ENCODE results near the gene ANKS1B.

ANKS1B gene

GRCh38 chr12:98837134-98837752 lies 1147.5 kb downstream of the ANKS1B start:
- peak; percentile 65 for DNase-seq

DNA sequence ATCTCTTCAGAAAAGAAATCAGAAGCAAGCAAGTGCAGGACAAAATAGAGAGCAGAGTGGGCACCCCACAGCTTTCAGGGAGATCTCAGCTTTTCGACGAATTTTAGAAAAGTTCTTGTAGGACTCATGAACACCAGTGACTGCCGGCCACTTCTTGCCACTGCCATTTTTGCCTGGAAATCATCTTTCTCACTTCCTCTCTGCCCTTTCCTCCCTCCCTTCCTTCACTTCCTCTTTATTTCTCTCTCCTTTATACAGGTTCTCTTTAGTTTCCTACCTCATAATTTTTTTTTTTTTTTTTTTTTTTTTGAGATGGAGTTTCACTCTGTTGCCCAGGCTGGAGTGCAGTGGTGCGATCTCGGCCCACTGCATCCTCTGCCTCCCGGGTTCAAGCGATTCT lies 1154.1 kb downstream of the ANKS1B start:
- DNase-seq, result no peak

- DNase-seq, result no peak
Measured at GRCh38 chr12:98828802-98829600, 1155.7 kb downstream of the ANKS1B start.

DNA sequence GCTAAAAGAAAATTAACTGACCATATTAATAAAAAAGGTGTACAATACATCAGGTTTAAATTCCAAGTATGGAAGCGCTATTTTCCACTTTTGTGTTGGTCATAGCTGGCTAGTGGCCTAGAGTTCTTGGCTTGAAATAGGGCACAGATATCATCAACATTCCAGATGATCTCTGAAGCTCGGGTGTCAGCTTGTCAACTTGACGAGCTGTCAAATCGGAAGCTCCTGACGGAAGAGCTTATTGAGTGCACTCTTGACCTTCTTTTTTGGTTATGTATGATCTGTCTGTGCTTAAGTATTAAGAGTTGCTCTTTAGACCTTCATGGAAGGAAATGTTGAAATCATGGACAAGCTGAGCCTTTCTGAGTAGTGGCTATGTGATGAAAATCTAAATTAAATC lies 1161.7 kb downstream of the ANKS1B start:
- peak; percentile 18 for DNase-seq

DNA sequence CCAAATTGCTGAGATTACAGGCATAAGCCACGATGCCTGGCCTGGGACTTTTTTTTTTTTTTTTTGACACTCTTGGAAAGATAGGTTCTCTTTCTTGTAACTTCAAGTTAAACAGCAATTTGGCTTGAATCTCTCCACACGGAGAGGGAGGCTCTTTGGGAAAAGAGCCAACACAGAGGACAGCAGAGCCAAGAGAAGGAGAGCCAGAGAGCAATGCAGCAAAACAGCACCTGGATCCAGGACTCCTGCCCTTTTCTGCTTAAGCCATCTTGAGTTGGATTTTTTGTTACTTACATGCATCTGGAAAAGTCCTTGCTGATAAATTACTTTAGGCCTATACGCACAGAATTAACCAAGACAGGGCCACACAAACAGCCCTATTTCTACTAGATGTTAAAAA lies 1162.9 kb downstream of the ANKS1B start:
- DNase-seq, result peak; percentile 18

- no peak for DNase-seq
Measured at GRCh38 chr12:98821232-98821631, 1163.5 kb downstream of the ANKS1B start.

DNA sequence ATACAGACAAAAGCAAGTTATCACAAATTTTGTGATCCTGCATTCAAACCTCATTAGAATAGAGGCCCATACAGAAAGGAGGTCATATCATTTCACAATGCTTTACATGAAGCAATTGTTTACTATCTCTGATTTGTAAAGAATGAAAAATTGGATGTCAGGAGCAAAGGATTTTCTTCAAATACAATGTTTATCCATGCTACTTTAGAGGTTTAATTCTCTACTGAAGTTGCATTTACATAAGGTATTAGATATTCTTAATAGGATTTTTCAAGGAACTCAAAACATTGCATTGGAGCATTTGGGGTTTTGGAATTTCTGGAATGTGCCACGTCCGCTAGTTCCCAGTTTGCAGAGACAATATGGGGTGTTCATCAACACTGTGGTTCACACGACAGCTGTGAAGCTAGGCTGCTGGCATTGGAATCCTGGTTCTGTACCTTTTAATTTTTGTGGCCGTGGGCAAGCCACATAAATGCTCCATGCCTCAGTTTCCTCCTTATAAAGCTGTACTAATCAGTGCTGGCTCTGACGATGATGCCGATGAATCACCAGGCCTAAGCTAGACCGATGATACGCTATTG lies 1164.8 kb downstream of the ANKS1B start:
- DNase-seq, result peak; percentile 48

GRCh38 chr12:98819071-98819470 lies 1165.7 kb downstream of the ANKS1B start:
- DNase-seq, result no peak

DNA sequence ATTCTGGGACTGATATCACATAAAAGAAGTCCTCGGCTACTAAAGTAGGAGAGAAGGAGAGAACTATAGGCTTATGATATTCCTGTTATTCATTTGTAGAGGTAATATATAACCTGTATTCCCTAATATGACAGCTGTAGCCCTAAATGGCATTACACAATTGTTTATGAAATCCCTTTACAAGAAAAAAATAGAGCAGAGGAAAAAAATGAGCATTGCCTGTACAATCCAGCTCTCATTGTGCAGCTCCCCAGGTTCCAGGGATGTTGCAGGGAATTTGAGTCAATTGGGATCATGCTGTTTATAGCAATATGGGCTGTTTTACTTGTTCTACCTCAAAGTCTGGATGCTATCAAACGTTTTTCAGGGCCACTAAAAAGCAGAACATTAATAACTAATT lies 1166.5 kb downstream of the ANKS1B start:
- no peak for DNase-seq

- no peak for DNase-seq
Measured at GRCh38 chr12:98817742-98818141, 1167.0 kb downstream of the ANKS1B start.

- no peak for DNase-seq
Measured at GRCh38 chr12:98816720-98817119, 1168.0 kb downstream of the ANKS1B start.

DNA sequence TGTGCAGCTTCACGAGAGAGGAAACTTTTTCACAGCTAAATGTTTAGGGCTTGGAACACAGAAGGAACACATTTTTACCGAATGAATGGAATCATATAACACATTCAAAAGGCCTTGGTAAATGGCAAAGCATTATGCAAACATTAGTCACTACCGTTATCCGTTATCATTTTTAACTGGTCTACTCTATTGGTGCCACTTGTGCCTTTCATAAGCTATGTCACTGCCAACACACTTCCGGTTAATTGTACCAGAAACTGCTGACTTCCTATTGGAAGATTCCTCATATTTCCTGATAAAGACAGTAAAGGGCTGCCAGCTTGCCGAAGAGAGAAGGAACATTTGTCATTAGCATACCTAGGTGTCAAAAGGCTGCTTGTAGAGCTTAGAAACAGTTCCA lies 1170.5 kb downstream of the ANKS1B start:
- DNase-seq, result no peak

DNA sequence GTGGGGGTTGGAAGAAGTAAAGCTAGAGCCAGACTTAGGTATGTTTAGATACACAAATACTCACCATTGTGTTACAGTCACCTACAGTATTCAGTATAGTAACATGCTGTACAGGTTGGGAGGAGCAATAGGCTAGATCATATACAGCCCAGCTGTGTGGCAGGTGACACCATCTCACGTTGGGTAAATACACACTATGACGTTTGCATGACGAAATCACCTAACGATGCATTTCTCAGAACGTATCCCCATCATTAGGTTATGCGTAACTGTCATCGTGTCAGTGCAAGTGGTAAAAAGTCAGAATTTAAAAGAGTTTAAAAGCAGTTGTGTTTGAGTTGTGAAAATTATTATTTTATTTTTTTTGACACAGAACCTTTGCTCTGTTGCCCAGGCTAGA lies 1172.5 kb downstream of the ANKS1B start:
- DNase-seq, result no peak

- DNase-seq, result no peak
Measured at GRCh38 chr12:98808243-98808875, 1176.4 kb downstream of the ANKS1B start.

- DNase-seq, result no peak
Measured at GRCh38 chr12:98807187-98807586, 1177.5 kb downstream of the ANKS1B start.

GRCh38 chr12:98803468-98804209 lies 1181.1 kb downstream of the ANKS1B start:
- DNase-seq, result no peak

DNA sequence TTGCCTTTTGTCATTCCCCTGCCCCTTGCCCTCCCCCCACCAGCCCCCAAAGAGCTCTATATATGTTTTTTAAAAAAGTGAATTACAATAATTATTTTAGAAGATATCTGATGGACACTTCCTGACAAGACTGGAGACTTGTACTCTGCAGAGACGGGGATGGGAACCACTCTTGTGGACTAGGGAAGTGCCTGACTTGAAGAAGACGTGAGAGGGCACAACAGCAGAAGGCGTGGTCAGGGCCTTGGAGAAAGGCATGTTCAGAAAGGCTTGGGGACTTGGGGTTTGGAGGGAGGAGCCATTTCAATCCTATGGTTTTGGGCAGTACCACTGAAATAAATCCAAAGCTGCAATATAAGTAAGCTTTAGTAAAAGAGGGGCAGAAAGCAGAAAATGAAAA lies 1184.9 kb downstream of the ANKS1B start:
- no peak for DNase-seq

DNA sequence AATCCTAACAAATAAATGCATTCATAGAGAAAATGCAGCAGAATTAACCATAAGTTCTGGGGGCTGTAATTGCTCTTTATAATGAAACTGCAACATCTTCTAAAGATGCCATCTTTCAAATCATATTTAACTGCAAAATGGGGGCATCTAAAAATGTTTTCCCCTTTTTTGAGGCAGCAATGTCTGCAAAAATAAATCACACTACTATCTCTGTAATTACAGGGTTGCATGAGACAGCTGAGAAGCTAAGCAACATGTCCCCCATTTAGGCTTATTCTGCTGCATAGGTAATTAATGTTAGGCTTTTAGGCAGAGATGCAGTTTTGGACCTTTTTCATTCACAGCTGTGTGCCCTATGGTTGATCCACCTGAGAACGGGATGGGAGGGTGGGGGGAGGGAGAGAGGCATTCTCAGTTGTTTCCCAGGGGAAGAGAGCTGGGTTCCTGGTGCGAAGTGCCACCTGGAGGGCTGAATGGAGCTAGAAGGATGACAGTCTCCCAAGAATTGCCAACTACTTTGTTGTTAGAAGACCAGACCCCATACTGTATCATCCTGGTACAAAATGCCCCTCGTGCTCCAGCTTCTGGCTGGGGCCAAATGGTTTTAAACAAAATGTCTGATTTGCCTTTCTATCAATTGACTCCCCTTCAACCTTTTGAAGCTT lies 1185.5 kb downstream of the ANKS1B start:
- DNase-seq, result no peak

DNA sequence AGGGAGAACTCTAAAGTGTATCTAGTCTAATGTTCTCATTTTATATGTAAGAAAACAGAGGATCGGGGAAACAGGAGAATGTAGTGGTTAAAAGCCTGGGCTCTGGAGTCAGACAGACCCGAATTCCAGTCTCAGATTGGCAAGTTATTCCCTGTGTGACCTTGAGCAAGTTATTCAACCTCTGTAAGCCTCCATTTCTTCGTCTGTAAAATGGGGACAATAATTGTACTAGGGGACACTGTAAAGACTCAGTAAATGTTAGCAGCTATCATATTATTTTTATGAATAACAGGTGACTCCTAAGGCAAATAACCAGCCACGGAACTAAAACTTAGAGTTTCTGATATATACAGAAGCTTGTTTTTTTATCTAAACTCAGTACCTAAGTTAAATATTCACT lies 1187.5 kb downstream of the ANKS1B start:
- no peak for DNase-seq

GRCh38 chr12:98796745-98797144 lies 1188.0 kb downstream of the ANKS1B start:
- no peak for DNase-seq

GRCh38 chr12:98793121-98793520 lies 1191.6 kb downstream of the ANKS1B start:
- no peak for DNase-seq

DNA sequence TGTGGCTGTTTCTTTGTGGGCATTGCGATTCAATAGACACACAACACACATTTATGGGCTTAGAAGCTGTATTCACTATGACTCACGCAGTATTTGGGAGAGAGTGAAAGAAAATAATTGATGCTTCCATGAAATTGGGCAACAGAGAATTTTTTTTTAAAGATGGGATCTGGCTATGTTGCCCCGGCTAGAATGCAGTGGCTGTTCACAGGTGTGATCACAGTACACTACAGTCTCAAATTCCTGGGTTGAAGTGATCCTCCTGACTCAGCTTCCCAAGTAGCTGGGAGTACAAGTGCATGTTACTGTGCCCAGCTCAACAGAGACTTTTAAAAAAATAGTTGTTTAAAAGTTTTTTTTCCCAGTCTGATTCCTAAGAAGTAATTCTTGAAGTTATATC lies 1193.3 kb downstream of the ANKS1B start:
- no peak for DNase-seq

All from eye (tissue), 1 donor.